Endothelial cell of umbilical vein (primary cell): ENCODE data around the gene KATNAL1. TPM values are rescaled to one million over a fixed set of nuclear protein-coding genes. Genes with fewer than 3 reads are reported as not detected.

ENCODE experiments used
- BruUV-seq: library from RNA; stranded (reverse); fragments of 400-500 nt; replicated peaks from 2 replicates; lab custom pipeline; 2021; lab: Mats Ljungman, UMichigan
- CTCF ChIA-PET: fragments of 300-600, 350-600 bp; sonication (Branson Sonifier 250); formaldehyde crosslinking; loops from one replicate; lab custom pipeline; 2021; ENCODE audit warnings: antibody characterized with exemption, inconsistent platforms; lab: Charles Lee
- POLR2A ChIA-PET: fragments of 300-600, 350-600 bp; sonication (Branson Sonifier 250); formaldehyde crosslinking; loops from one replicate; lab custom pipeline; 2021; ENCODE audit warnings: antibody characterized with exemption, inconsistent platforms; lab: Charles Lee
- DNase-seq: peaks from one replicate; pipeline ENCODE4 v3.0.0-alpha.2; 2011; ENCODE audit warnings: low read depth, low spot score
- FAIRE-seq: peaks from 2 replicates; lab custom pipeline; 2011; peaks lifted over from hg19 to GRCh38; lab: Jason Lieb, UNC
- H2AFZ ChIP-seq: 2 replicates; pipeline ENCODE4 v1.6.0; 2012; ENCODE audit warnings: low read depth, low read length, control low read depth, inconsistent platforms
- H3K27ac ChIP-seq: 2 replicates; pipeline ENCODE4 v1.5.1; 2011; ENCODE audit warnings: low read depth, mild to moderate bottlenecking, control low read depth, low read length, moderate library complexity; ENCODE audit not compliant: insufficient read depth
- H3K27me3 ChIP-seq, 2 experiments: 2 replicates each; pipeline versions ENCODE4 v1.6.0 to v1.6.1; 2011; ENCODE audit warnings: low read length in 2 of 2, mixed read lengths in 1 of 2; ENCODE audit not compliant: control insufficient read depth in 2 of 2, insufficient read depth in 2 of 2
- H3K36me3 ChIP-seq, 2 experiments: 2 replicates in 1 of 2; 3 replicates in 1 of 2; pipeline ENCODE4 v1.5.1; 2011; ENCODE audit warnings: low read length in 2 of 2, mild to moderate bottlenecking in 1 of 2, moderate library complexity in 1 of 2; ENCODE audit not compliant: control insufficient read depth in 2 of 2, insufficient read depth in 2 of 2; ENCODE audit errors: extremely low read depth in 1 of 2
- H3K4me1 ChIP-seq: 3 replicates; pipeline ENCODE4 v1.5.1; 2011; ENCODE audit warnings: mild to moderate bottlenecking, low read length; ENCODE audit not compliant: control insufficient read depth, insufficient read depth; ENCODE audit errors: extremely low read depth
- H3K4me2 ChIP-seq: 2 replicates; pipeline ENCODE4 v1.6.1; 2011; ENCODE audit warnings: low read length, control low read depth, mixed read lengths; ENCODE audit not compliant: insufficient read depth
- H3K4me3 ChIP-seq, 3 experiments: fragments of 200-600 bp in 1 of 3; sonication (generic), shearing (Covaris generic) in 1 of 3; replicated peaks in 1 of 3; 2 replicates each; pipeline ENCODE4 v1.5.1; 2011 to 2016; ENCODE audit warnings: control low read depth in 3 of 3, low read length in 3 of 3, mild to moderate bottlenecking in 2 of 3, inconsistent platforms in 1 of 3, low read depth in 1 of 3, moderate library complexity in 1 of 3; ENCODE audit not compliant: insufficient read depth in 1 of 3
- H3K79me2 ChIP-seq: 2 replicates; pipeline ENCODE4 v1.6.0; 2012; ENCODE audit warnings: low read length, inconsistent platforms; ENCODE audit not compliant: control insufficient read depth, insufficient read depth
- H3K9ac ChIP-seq: replicated peaks from 2 replicates; pipeline ENCODE3; 2011; ENCODE audit warnings: low read length, control low read depth; ENCODE audit not compliant: insufficient read depth; ENCODE audit errors: extremely low read depth
- H3K9me1 ChIP-seq: replicated peaks from 3 replicates; pipeline ENCODE4 v1.6.0; 2011; ENCODE audit warnings: mild to moderate bottlenecking, low read length; ENCODE audit not compliant: control insufficient read depth, insufficient read depth; ENCODE audit errors: extremely low read depth
- H3K9me3 ChIP-seq: replicated peaks from 2 replicates; pipeline ENCODE4 v1.5.1; 2012; ENCODE audit warnings: low read length, inconsistent platforms; ENCODE audit not compliant: control insufficient read depth, insufficient read depth
- H4K20me1 ChIP-seq: replicated peaks from 2 replicates; pipeline ENCODE3; 2011; ENCODE audit warnings: mild to moderate bottlenecking, low read length; ENCODE audit not compliant: control insufficient read depth, insufficient read depth; ENCODE audit errors: extremely low read depth
- CTCF ChIP-seq, 2 donors: IDR thresholded peaks; 1 replicate in 1 of 2; 2 replicates in 1 of 2; pipeline ENCODE4 v1.5.1; 2011; ENCODE audit warnings: low read length in 2 of 2, mild to moderate bottlenecking in 2 of 2, moderate library complexity in 2 of 2, control low read depth in 1 of 2, inconsistent platforms in 1 of 2, low read depth in 1 of 2; ENCODE audit not compliant: insufficient read depth in 1 of 2; ENCODE audit errors: extremely low read depth in 1 of 2
- EZH2 ChIP-seq: IDR thresholded peaks from 2 replicates; pipeline ENCODE4 v1.6.1; 2012; ENCODE audit warnings: borderline replicate concordance, low read depth, mild to moderate bottlenecking, moderate library complexity, low read length, inconsistent platforms; ENCODE audit not compliant: severe bottlenecking
- FOS ChIP-seq: IDR thresholded peaks from 2 replicates; pipeline ENCODE4 v1.6.1; 2011; ENCODE audit warnings: mild to moderate bottlenecking, low read length, moderate library complexity, borderline replicate concordance; ENCODE audit not compliant: insufficient read depth
- GATA2 ChIP-seq: IDR thresholded peaks from 2 replicates; pipeline ENCODE4 v1.7.0; 2011; ENCODE audit warnings: low read depth, mild to moderate bottlenecking, moderate library complexity, mixed read lengths, low read length; ENCODE audit not compliant: insufficient read length, insufficient read depth
- JUN ChIP-seq: IDR thresholded peaks from 2 replicates; pipeline ENCODE4 v1.6.1; 2011; ENCODE audit warnings: borderline replicate concordance, low read depth; ENCODE audit not compliant: insufficient read length, insufficient read depth
- MAX ChIP-seq: IDR thresholded peaks from 2 replicates; pipeline ENCODE4 v1.6.1; 2011; ENCODE audit not compliant: insufficient read depth, insufficient read length
- MYC ChIP-seq: IDR thresholded peaks from one replicate; pipeline ENCODE4 v1.6.1; 2011; ENCODE audit warnings: mild to moderate bottlenecking, low read depth, low read length
- POLR2A ChIP-seq: IDR thresholded peaks from 2 replicates; pipeline ENCODE4 v1.6.1; 2012; ENCODE audit warnings: low read depth, mild to moderate bottlenecking, control low read depth, low read length
- POLR2AphosphoS5 ChIP-seq: IDR thresholded peaks from 2 replicates; pipeline ENCODE4 v1.6.1; 2012; ENCODE audit warnings: low read depth, mild to moderate bottlenecking, control low read depth, low read length, moderate library complexity; ENCODE audit not compliant: insufficient read depth
- dilution Hi-C: fragments of 300-500 bp; cut with MboI; formaldehyde crosslinking; loops from one replicate; pipeline ENCODE4 v1.15.0; 2019; ENCODE audit warnings: low sequenced_read_pairs; ENCODE audit not compliant: extremely low pct_ligation_motif_present
- intact Hi-C: fragments of 100-400 bp; cut with micrococcal nuclease; formaldehyde crosslinking; loops from one replicate; pipeline ENCODE4 v1.10.0; 2022
- polyA plus RNA-seq, 4 experiments: library from polyadenylated mRNA; depleted of rRNA in 3 of 4; stranded (reverse) in 3 of 4; unstranded in 1 of 4; fragments of >200 nt; gene quantifications; 2 replicates each; pipeline versions ENCODE4 v1.2.1 to v1.2.3, GENCODE V29; 2011 to 2012; ENCODE audit warnings: missing spikeins in 1 of 4
- total RNA-seq: library from RNA; stranded (reverse); gene quantifications from 2 replicates; pipeline ENCODE4 v1.2.3, GENCODE V29; 2021

Gene KATNAL1
- total and polyA plus RNA-seq, 2 donors (not counting 3 experiments of a cell fraction or from before 2014, with no cell fraction given) = 7.2 to 49.2 TPM

- H4K20me1 ChIP-seq = peaks cover 2% of the 10 kb centered on the region
- CTCF ChIA-PET = interaction anchor here (0.7 to 3.5 kb wide), 3 partner anchors 14 to 171 kb away, joined by 3 to 13 read pairs (median 3); no protein-coding TSS in a partner anchor
- no peak overlapping the region for H3K4me2 ChIP-seq
- no peaks in the 10 kb centered on the region for H3K36me3 ChIP-seq
- BruUV-seq = no TSS peak
- no peaks in the 10 kb centered on the region for H3K9me3 ChIP-seq
- DNase-seq (no peak), FAIRE-seq (no peak)
- H3K9ac ChIP-seq = no peak overlapping the region
- intact Hi-C loops = loop anchor here (10.0 kb wide), 3 partner anchors 168 to 862 kb away; partner anchors contain the start of gene HSPH1
- H2AFZ ChIP-seq = no peak overlapping the region
- H3K9me1 ChIP-seq = no peaks in the 10 kb centered on the region
- no peak overlapping the region for H3K4me3 ChIP-seq
- H3K79me2 ChIP-seq = peaks cover 76% of the 10 kb centered on the region
- no peak overlapping the region for H3K27ac ChIP-seq
- TF ChIP-seq MAX (no peak), FOS (no peak), CTCF (IDR thresholded peaks at IDR 0.05; ENCODE audit: extremely low read depth in 1 of 2, insufficient read depth in 1 of 2, low read depth in 1 of 2, low read length in 2 of 2) (no peak), JUN (no peak), MYC (no peak), POLR2A (no peak), GATA2 (no peak), EZH2 (no peak), POLR2AphosphoS5 (no peak)
- POLR2A ChIA-PET = no interaction called here
- H3K27me3 ChIP-seq = no peaks in the 10 kb centered on the region
- H3K4me1 ChIP-seq = peaks cover 40% of the 10 kb centered on the region
- dilution Hi-C loops = no loop called here
Observed at GRCh38 chr13:30303269-30303668, 4.1 kb downstream of the KATNAL1 start.
